OCI-LY3 (cell line): ENCODE data around the gene RASA2.

Source experiments
- H2AFZ ChIP-seq: fragments of 200-600, 300-600 bp; shearing (Covaris generic); 2 replicates; pipeline ENCODE4 v1.6.0; 2014; ENCODE audit warnings: antibody characterized with exemption, low read depth, low read length
- H3K27ac ChIP-seq: fragments of 200-600, 300-600 bp; sonication (generic); 2 replicates; pipeline ENCODE4 v1.5.1; 2014; ENCODE audit warnings: mild to moderate bottlenecking, low read length, moderate library complexity, mixed read lengths
- H3K27me3 ChIP-seq: fragments of 200-600, 300-600 bp; sonication (generic); 2 replicates; pipeline ENCODE4 v1.6.1; 2014; ENCODE audit warnings: low read depth, low read length, mixed read lengths
- H3K36me3 ChIP-seq: fragments of 200-600, 300-600 bp; sonication (generic); replicated peaks from 2 replicates; pipeline ENCODE3; 2014; ENCODE audit warnings: low read depth, low read length, mixed read lengths
- H3K4me1 ChIP-seq: fragments of 300-600, 200-600 bp; sonication (generic); 2 replicates; pipeline ENCODE4 v1.6.1; 2014; ENCODE audit warnings: low read length, mixed read lengths
- H3K4me2 ChIP-seq: fragments of 200-600, 300-600 bp; sonication (generic); 2 replicates; pipeline ENCODE4 v1.6.1; 2014; ENCODE audit warnings: low read length, mixed read lengths
- H3K4me3 ChIP-seq: fragments of 300-600, 200-600 bp; sonication (generic); 2 replicates; pipeline ENCODE4 v1.5.1; 2014; ENCODE audit warnings: antibody characterized with exemption, mild to moderate bottlenecking, low read length, moderate library complexity
- H3K79me2 ChIP-seq: fragments of 300-600, 200-600 bp; shearing (Covaris generic); 2 replicates; pipeline ENCODE4 v1.6.1; 2014; ENCODE audit warnings: mild to moderate bottlenecking, low read length, mixed read lengths
- H3K9ac ChIP-seq: fragments of 300-600, 200-600 bp; shearing (Covaris generic); 2 replicates; pipeline ENCODE4 v1.6.0; 2014; ENCODE audit warnings: mild to moderate bottlenecking, low read length, moderate library complexity
- H3K9me3 ChIP-seq: fragments of 200-600, 300-600 bp; shearing (Covaris generic); 2 replicates; pipeline ENCODE4 v1.6.1; 2014; ENCODE audit warnings: low read length, mixed read lengths; ENCODE audit not compliant: insufficient read depth
- H4K20me1 ChIP-seq: fragments of 200-600, 300-600 bp; sonication (generic); 2 replicates; pipeline ENCODE4 v1.6.1; 2016; ENCODE audit warnings: low read length, mixed read lengths; ENCODE audit not compliant: insufficient read depth
- EZH2phosphoT487 ChIP-seq: fragments of 200-600 bp; shearing (Covaris generic); IDR thresholded peaks from 2 replicates; pipeline ENCODE4 v1.6.1; 2018; ENCODE audit warnings: antibody characterized with exemption, mixed run types, low read depth
- TF ChIP-seq, protein P1 (sequence below): fragments of 200-600, 300-600 bp; sonication (generic); IDR thresholded peaks from 2 replicates; pipeline ENCODE4 v1.5.1; 2014; ENCODE audit warnings: antibody characterized with exemption, low read length, low read depth

The RASA2 gene

DNA sequence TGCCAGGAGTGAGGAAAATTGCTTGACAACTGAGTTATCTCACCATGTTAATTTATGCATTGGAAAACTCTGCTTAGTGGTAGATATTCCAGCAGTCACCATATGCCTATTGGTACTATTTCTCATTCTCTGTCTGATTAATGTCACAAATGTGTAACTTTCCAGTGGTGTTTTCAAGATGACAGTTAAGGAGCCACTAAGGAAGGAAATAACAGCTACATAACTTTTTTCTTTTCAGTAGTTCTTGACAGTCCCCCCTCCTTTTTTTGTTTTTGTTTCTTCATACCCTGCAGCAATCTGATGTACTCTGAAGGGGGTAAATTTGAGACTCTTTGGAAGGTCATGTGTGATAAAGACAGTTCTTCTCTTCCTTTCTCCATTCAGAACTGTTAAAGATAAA, 13.1 kb downstream of the RASA2 start:
- Histone ChIP-seq H3K4me3 (no peak overlapping the region), H3K9ac (no peak overlapping the region), H3K36me3 (no peaks in the 10 kb centered on the region), H3K79me2 (peaks cover 56% of the 10 kb centered on the region), H3K27me3 (no peaks in the 10 kb centered on the region), H3K4me1 (peaks cover 13% of the 10 kb centered on the region), H3K27ac (no peak overlapping the region), H4K20me1 (peaks cover 17% of the 10 kb centered on the region), H2AFZ (no peak overlapping the region), H3K4me2 (no peak overlapping the region), H3K9me3 (no peaks in the 10 kb centered on the region)
- TF ChIP-seq, protein P1, sequence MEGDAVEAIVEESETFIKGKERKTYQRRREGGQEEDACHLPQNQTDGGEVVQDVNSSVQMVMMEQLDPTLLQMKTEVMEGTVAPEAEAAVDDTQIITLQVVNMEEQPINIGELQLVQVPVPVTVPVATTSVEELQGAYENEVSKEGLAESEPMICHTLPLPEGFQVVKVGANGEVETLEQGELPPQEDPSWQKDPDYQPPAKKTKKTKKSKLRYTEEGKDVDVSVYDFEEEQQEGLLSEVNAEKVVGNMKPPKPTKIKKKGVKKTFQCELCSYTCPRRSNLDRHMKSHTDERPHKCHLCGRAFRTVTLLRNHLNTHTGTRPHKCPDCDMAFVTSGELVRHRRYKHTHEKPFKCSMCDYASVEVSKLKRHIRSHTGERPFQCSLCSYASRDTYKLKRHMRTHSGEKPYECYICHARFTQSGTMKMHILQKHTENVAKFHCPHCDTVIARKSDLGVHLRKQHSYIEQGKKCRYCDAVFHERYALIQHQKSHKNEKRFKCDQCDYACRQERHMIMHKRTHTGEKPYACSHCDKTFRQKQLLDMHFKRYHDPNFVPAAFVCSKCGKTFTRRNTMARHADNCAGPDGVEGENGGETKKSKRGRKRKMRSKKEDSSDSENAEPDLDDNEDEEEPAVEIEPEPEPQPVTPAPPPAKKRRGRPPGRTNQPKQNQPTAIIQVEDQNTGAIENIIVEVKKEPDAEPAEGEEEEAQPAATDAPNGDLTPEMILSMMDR: no peak

GRCh38 chr3:141500397-141500796, 13.6 kb downstream of the RASA2 start:
- no peak for TF ChIP-seq EZH2phosphoT487
- TF ChIP-seq, protein P1: no peak
- Histone ChIP-seq H3K9me3 (no peaks in the 10 kb centered on the region), H3K36me3 (no peaks in the 10 kb centered on the region), H3K79me2 (peaks cover 53% of the 10 kb centered on the region), H3K4me3 (no peak overlapping the region), H3K27me3 (no peaks in the 10 kb centered on the region), H4K20me1 (peaks cover 18% of the 10 kb centered on the region), H3K4me2 (no peak overlapping the region), H2AFZ (no peak overlapping the region), H3K9ac (no peak overlapping the region), H3K27ac (no peak overlapping the region), H3K4me1 (peaks cover 13% of the 10 kb centered on the region)

- Histone ChIP-seq H3K36me3 (no peaks in the 10 kb centered on the region), H3K4me2 (no peak overlapping the region), H3K27ac (no peak overlapping the region), H3K9me3 (no peaks in the 10 kb centered on the region), H2AFZ (no peak overlapping the region), H3K9ac (no peak overlapping the region), H3K4me3 (no peak overlapping the region), H3K4me1 (no peaks in the 10 kb centered on the region), H3K79me2 (peaks cover 44% of the 10 kb centered on the region), H4K20me1 (peaks cover 14% of the 10 kb centered on the region), H3K27me3 (no peaks in the 10 kb centered on the region)
- no peak for TF ChIP-seq EZH2phosphoT487
- TF ChIP-seq, protein P1: no peak
Measured at GRCh38 chr3:141505166-141505565, 18.3 kb downstream of the RASA2 start.

GRCh38 chr3:141506071-141506470, 19.2 kb downstream of the RASA2 start:
- no peak overlapping the region for H3K9ac ChIP-seq
- H3K36me3 ChIP-seq: no peaks in the 10 kb centered on the region
- peaks cover 38% of the 10 kb centered on the region for H3K79me2 ChIP-seq
- no peak overlapping the region for H3K27ac ChIP-seq
- peaks cover 14% of the 10 kb centered on the region; the same call in 1 of the 2 replicates for H4K20me1 ChIP-seq
- H3K4me1 ChIP-seq: no peaks in the 10 kb centered on the region
- no peaks in the 10 kb centered on the region for H3K9me3 ChIP-seq
- TF ChIP-seq, protein P1: no peak
- TF ChIP-seq EZH2phosphoT487: no peak
- H3K4me3 ChIP-seq: no peak overlapping the region
- H3K4me2 ChIP-seq: no peak overlapping the region
- H3K27me3 ChIP-seq: no peaks in the 10 kb centered on the region
- H2AFZ ChIP-seq: no peak overlapping the region
